A673 (cell line): Measurements from ENCODE around the gene CA5A. TPM values are rescaled to one million over a fixed set of nuclear protein-coding genes. Genes with fewer than 3 reads are reported as not detected.

Experiments
- BruUV-seq: library from RNA; stranded (reverse); fragments of 400-500 nt; replicated peaks from 2 replicates; lab custom pipeline; 2021; lab: Mats Ljungman, UMichigan
- CTCF ChIA-PET: fragments of 300-600 bp; sonication (Branson Sonifier 250); formaldehyde crosslinking; loops from one replicate; lab custom pipeline; 2022; ENCODE audit warnings: antibody characterized with exemption; lab: Charles Lee
- POLR2A ChIA-PET: fragments of 300-600 bp; sonication (Branson Sonifier 250); formaldehyde crosslinking; loops from one replicate; lab custom pipeline; 2022; ENCODE audit warnings: antibody characterized with exemption; ENCODE audit not compliant: low non-redundant PET; lab: Charles Lee
- DNase-seq: peaks from one replicate; pipeline ENCODE4 v3.0.0-alpha.2; 2015; ENCODE audit warnings: low spot score
- H3K27ac ChIP-seq: fragments of 200-600 bp; sonication (generic); 2 replicates; pipeline ENCODE4 v1.5.1; 2016; ENCODE audit warnings: mixed run types, low read depth, mild to moderate bottlenecking, mixed read lengths, antibody characterized with exemption, low read length; ENCODE audit not compliant: poor library complexity, severe bottlenecking
- H3K27me3 ChIP-seq: fragments of 200-600 bp; sonication (generic); replicated peaks from 2 replicates; pipeline ENCODE4 v1.6.1; 2017; ENCODE audit warnings: mixed run types, low read depth, mild to moderate bottlenecking, mixed read lengths, antibody characterized with exemption, low read length; ENCODE audit not compliant: insufficient read depth, poor library complexity
- H3K36me3 ChIP-seq: fragments of 200-600 bp; sonication (generic); 2 replicates; pipeline ENCODE4 v1.6.1; 2016; ENCODE audit warnings: mixed run types, mild to moderate bottlenecking, mixed read lengths, antibody characterized with exemption, low read length; ENCODE audit not compliant: insufficient read depth, poor library complexity, severe bottlenecking
- H3K4me1 ChIP-seq: fragments of 200-600 bp; sonication (generic); 2 replicates; pipeline ENCODE4 v1.6.1; 2017; ENCODE audit warnings: mixed run types, mild to moderate bottlenecking, mixed read lengths, antibody characterized with exemption, low read length; ENCODE audit not compliant: insufficient read depth, poor library complexity, severe bottlenecking
- H3K4me3 ChIP-seq: fragments of 200-600 bp; sonication (generic); 2 replicates; pipeline ENCODE4 v1.5.1; 2016; ENCODE audit warnings: low read depth, mixed run types, mild to moderate bottlenecking, mixed read lengths, low read length; ENCODE audit not compliant: poor library complexity, severe bottlenecking
- H3K9me3 ChIP-seq: fragments of 200-600 bp; sonication (generic); 2 replicates; pipeline ENCODE4 v1.6.1; 2016; ENCODE audit warnings: mixed run types, low read depth, mild to moderate bottlenecking, mixed read lengths, antibody characterized with exemption, low read length; ENCODE audit not compliant: poor library complexity, severe bottlenecking
- CTCF ChIP-seq: fragments of 300-800, 200-600 bp; sonication (generic); conservative IDR thresholded peaks from 2 replicates; pipeline ENCODE4 v1.5.1; 2017; ENCODE audit warnings: low read depth, mild to moderate bottlenecking, antibody characterized with exemption, low read length, moderate library complexity, mixed read lengths
- EZH2 ChIP-seq: fragments of 200-600 bp; sonication (generic); IDR thresholded peaks from 2 replicates; pipeline ENCODE4 v1.6.1; 2017; ENCODE audit warnings: borderline replicate concordance, low read depth, mild to moderate bottlenecking, mixed read lengths, antibody characterized with exemption, low read length; ENCODE audit not compliant: poor library complexity, severe bottlenecking
- intact Hi-C: fragments of 100-400 bp; cut with micrococcal nuclease; formaldehyde crosslinking; loops from one replicate; pipeline ENCODE4 v1.10.0; 2022; ENCODE audit not compliant: unreplicated experiment
- total RNA-seq: library from RNA; stranded (reverse); gene quantifications from 2 replicates; pipeline ENCODE4 v1.2.3, GENCODE V29; 2021

CA5A gene
- total RNA-seq, 1 experiment from 2014 or later, result not detected

GRCh38 chr16:87956365-87957231, 20.3 kb upstream of the CA5A start:
- peaks cover 13% of the 10 kb centered on the region for H3K36me3 ChIP-seq
- no peaks in the 10 kb centered on the region for H3K9me3 ChIP-seq
- H3K27me3 ChIP-seq, result no peaks in the 10 kb centered on the region
- H3K4me3 ChIP-seq, result peak overlapping the region; percentile 28
- CTCF ChIA-PET, result interaction anchor here (1.1 kb wide), 1 partner anchor 178 kb away, joined by 3 read pairs; no protein-coding TSS in a partner anchor
- POLR2A ChIA-PET, result interaction anchor here (0.5 kb wide), 1 partner anchor 12 kb away, joined by 3 read pairs; no protein-coding TSS in a partner anchor
- no TSS peak for BruUV-seq
- intact Hi-C loops, result loop anchor here (10.0 kb wide), 2 partner anchors 68 to 478 kb away; no protein-coding TSS in a partner anchor
- DNase-seq, result peak; percentile 82
- H3K4me1 ChIP-seq, result peaks cover 28% of the 10 kb centered on the region
- peak overlapping the region; percentile 75 for H3K27ac ChIP-seq
- TF ChIP-seq CTCF (peak; percentile 57), EZH2 (no peak)

- H3K27me3 ChIP-seq, result no peaks in the 10 kb centered on the region
- peaks cover 13% of the 10 kb centered on the region for H3K36me3 ChIP-seq
- H3K9me3 ChIP-seq, result no peaks in the 10 kb centered on the region
- no TSS peak for BruUV-seq
- peak overlapping the region; percentile 28 for H3K4me3 ChIP-seq
- intact Hi-C loops, result loop anchor here (10.0 kb wide), 2 partner anchors 69 to 479 kb away; no protein-coding TSS in a partner anchor
- H3K27ac ChIP-seq, result peak overlapping the region; percentile 75
- peaks cover 28% of the 10 kb centered on the region for H3K4me1 ChIP-seq
- TF ChIP-seq CTCF (no peak), EZH2 (no peak)
- no peak for DNase-seq
- POLR2A ChIA-PET, result no interaction called here
- CTCF ChIA-PET, result interaction anchor here (1.1 kb wide), 1 partner anchor 177 kb away, joined by 3 read pairs; no protein-coding TSS in a partner anchor
These were observed 19.7 kb upstream of the CA5A start for GRCh38 chr16:87956098-87956364.

- BruUV-seq, result no TSS peak
These were observed 19.2 kb upstream of the CA5A start for GRCh38 chr16:87955302-87956097.

More at GRCh38 chr16:87955302-87956097, 19.2 kb upstream of the CA5A start:
- Histone ChIP-seq H3K9me3 (no peaks in the 10 kb centered on the region), H3K27ac (peak overlapping the region; percentile 75), H3K4me3 (no peak overlapping the region), H3K27me3 (no peaks in the 10 kb centered on the region), H3K36me3 (peaks cover 13% of the 10 kb centered on the region), H3K4me1 (peaks cover 28% of the 10 kb centered on the region)
- CTCF ChIA-PET, result interaction anchor here (0.5 to 1.1 kb wide), 2 partner anchors 177 to 1246 kb away, joined by 3 to 8 read pairs; no protein-coding TSS in a partner anchor
- intact Hi-C loops, result loop anchor here (10.0 kb wide), 2 partner anchors 69 to 479 kb away; no protein-coding TSS in a partner anchor
- DNase-seq, result no peak
- POLR2A ChIA-PET, result no interaction called here
- TF ChIP-seq CTCF, result no peak
- no peak for TF ChIP-seq EZH2
